Activated CD8-positive, alpha-beta memory T cell treated with anti-CD3 and anti-CD28 coated beads for 4 hours (primary cell): ENCODE data around the gene RNF223.
"Not testable (repeated sequence)": the region's sequence is repeated elsewhere in the genome, so short reads cannot be mapped to it uniquely, and the experiment has no call there.

Experiments
- DNase-seq, 2 donors: peaks; one replicate each; pipeline ENCODE4 v3.0.0-alpha.2; 2020; ENCODE audit warnings: low read depth in 2 of 2

RNF223 gene

DNA sequence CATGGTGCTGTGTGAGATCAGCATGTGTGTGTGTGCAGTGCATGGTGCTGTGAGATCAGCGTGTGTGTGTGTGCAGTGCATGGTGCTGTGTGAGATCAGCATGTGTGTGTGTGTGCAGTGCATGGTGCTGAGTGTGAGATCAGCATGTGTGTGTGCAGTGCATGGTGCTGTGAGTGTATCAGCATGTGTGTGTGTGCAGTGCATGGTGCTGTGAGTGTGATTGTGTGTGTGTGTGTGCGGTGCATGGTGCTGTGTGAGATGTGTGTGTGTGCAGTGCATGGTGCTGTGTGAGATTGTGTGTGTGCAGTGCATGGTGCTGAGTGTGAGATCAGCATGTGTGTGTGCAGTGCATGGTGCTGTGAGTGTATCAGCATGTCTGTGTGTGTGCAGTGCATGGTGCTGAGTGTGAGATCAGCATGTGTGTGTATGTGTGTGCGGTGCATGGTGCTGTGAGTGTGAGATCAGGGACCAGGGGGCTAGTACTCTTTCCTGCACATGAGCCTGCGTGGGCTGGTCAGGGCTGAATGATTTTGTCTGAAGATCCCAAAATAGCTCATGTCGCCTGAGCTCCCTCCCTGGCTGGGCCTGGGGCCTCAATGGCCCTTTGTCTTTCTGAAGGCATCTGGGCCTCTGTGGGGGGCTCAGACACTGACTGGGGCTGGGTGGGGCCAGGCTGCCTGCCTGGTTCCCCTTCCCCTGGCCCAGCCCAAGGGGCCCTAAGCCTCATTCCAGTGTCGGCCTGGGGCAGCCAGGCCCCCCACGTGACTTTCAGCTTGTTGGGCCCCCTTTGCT, 43.0 kb downstream of the RNF223 start:
- DNase-seq, result not testable (repeated sequence)

DNA sequence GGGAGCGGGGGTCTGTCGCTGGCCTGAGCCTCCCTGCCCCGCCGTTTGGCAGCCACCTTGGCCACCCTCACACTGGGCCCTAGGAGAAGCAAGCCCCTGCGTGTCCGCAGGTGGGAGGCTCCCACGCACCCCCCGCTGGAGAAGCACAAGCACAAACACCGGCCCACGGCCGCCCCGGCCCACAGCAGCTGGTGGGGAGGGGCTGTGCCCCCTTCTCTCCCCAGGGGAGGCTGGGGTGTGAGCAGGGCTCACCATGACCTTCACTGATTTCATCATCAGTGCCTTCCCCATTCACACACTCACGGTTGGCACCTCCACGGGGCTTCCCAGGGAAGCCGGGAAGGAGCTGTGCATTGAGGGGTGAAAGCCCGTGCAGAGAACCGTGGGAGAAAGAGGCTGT, 46.3 kb downstream of the RNF223 start:
- no peak for DNase-seq

DNA sequence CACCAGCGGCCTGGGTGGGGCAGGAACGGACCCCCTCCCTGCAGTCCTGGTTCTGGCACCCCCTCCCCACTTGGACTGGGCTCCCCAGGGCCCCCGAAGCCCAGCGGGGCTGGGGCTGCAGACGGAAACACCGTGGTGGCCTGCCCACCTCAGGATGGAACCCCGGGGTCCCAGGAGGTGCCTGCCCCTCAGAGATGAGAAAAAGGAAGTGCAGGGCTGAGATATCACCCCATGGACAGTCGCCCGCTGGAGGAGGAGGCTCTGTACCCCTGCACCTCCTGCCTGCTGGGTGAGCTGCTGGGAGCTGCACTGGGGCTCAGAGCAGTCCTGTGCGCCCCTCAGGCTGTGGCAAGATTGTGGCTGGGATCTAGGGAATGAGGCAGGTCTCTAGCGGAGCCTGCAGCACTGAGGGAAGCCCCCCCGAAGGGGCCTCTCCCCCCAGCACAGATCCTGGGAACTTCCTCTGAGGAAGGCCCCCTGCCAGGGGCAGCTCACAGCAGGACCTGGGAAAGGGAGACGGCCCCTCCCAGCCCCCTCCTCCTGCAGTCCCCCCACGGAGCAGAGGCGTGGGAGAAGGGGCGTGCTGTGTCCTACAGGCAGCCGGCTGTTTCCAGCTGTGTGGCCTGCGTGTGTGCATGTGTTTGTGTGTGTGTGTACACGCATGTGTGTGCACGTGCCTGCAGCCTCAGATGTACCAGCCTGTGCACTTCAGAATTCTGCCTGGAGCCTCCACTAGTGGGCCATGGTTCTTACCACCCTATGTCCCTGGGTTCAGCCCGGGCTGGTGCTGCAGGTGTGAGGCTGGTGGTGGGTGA, 47.3 kb downstream of the RNF223 start:
- DNase-seq, result no peak

DNA sequence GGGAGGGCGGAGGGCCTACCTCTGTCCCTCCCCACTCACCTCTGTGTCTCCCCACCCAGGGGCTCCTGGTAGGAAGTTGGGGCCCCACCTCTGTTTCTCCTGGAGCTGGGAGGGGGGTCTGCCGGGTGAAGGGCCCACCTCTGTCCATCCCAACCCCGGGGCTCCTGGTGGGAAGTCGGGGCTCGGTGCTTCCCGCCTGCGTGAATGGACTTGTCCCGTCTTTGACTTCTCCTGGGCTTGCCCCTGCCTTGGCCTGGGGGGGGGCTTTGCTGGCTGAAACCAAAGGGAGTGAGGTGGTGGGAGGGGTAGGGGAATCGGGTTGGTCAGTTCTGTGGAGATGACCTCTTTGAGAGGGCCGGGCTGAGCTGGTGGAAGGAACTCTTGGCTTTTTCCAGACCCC, 48.4 kb downstream of the RNF223 start:
- no peak for DNase-seq

DNA sequence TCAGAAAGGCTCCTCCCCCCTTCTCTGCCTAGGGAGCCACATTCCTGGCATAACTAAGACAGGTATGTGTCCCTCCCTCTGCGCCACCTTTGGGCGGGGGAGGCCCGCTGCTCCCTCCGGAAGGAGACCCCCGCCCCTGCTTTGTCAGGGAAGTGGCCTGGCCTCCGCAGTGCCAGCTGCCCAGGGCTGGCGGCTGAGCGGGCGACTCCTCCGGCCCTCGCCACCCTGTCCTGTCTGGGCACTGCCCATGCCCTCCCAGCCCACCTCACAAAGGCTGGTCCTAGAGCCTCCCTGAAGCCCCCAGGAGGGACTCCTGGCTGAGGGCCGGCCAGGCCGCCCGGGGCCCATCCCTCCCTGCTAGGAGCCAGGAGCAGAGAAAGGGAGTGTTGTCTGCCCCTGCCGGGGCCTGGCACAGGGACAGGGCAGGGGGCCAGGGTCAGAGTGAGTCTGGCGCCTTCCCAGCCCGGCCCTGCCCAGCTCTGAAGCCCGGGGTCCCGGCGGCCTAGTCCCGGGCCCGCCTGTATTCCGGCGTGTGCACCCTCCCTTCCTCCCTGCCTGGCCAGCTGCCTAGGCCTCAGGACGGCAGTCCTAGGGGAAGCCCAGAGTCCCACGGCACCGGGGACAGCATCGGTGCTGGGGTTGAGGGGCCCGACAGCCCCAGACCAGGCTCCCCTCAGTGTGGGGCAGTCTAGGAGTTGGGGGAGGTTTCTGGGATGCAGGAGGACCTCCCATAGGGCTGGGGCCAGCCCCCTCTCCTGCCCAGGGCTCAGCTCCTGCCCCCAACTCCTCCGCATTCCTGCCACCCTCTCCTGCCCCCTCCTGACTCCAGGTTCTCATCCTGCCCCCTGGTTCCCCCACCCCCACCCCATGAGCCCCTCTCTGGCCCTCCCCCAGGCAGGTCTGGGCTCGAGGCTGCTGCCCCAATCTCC, 49.1 kb downstream of the RNF223 start:
- DNase-seq, result no peak

DNA sequence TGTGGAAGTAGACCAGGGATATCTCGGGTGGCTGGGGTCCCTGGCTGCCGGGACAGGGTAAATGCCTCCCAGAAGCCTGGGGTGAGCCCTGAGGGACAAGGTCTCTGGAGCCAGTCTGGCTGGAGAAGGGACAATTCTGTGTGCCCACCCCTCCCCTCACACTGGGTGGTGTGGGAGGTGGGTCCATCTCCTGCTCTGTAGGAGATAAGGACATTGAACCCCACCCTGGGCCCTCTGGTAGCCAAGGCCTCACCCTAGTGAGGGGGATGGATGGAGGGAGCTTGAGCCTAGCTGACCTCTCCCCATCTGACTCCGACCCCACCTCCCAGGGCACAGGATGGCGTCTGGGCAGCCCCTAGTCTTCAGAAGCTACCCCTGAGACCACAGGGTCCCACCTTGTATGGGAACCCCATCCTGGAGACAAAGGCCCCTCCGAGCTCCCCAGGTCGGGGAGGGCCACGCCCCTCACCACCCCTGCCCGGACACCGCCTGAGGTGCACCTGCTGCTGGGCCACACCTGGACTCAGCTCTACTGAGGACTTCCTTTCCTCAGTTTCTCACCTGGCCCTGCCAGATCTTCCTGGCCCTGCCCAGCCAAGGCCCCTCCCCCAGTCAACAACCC, 49.8 kb downstream of the RNF223 start:
- no peak for DNase-seq

DNA sequence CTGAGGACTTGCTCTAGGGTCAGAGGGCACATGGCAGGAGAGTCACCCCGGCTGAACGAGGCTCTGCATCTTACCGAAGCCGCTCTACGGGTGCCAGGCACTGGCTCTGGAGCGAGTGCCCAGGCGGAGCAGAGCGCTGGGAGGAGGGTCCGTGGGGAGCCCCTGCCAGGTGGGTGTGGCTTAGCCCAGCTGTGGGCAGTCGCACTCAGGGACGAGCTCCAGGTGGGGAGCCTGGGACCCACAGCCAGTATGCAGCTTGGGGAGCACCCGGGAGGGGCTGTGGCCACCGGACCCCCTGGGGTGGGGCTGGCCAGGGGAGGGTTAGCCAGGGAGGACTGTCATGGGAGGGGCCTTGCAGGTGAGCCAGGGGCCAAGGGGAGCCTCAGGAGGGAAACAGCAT, 50.4 kb downstream of the RNF223 start:
- DNase-seq, result no peak

DNA sequence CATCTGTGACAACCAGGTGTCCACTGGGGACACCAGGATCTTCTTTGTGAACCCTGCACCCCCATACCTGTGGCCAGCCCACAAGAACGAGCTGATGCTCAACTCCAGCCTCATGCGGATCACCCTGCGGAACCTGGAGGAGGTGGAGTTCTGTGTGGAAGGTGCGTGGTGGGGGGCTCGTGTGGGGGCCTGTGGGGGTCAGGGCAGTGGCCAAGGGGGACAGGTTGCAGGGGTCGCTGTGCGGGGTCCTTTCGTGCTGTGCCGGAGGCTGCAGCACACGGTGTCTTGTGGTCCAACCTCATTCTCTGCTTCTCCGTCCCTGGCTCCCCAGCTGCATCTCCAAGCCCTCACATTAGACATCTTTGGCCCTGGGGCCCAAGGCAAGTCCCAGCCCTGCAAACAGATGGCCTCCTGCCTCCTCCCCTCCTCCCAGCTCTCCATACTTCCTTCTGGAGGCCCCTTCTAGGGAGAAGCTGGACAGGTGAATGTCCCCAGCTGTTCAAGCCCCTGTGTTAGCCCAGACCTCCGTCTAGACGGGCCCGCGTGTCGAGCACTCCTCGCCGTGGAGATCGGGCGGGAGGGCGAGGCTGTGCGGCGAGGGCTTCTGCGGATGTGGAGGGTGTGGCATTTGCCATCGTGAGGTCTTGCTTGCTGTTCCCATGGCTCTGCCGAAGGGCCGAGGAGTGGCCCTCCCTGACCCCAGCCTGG, 51.6 kb downstream of the RNF223 start:
- DNase-seq, result no peak

DNA sequence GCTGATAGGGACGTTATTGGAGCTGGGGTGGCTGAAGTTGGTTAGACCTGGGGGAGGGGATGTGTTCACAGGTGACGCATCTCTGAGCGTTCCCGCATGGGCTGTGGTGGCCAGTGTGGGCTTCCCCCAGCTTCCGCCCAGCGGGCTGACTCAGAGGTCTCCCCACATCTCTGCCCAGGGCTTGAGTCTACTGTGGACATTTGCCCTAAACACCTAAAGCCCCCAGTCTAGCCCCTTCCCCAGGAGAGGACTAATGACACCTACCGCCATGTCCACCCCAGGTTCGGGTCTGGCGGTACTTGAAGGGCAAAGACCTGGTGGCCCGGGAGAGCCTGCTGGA, 52.2 kb downstream of the RNF223 start:
- DNase-seq, result no peak

DNA sequence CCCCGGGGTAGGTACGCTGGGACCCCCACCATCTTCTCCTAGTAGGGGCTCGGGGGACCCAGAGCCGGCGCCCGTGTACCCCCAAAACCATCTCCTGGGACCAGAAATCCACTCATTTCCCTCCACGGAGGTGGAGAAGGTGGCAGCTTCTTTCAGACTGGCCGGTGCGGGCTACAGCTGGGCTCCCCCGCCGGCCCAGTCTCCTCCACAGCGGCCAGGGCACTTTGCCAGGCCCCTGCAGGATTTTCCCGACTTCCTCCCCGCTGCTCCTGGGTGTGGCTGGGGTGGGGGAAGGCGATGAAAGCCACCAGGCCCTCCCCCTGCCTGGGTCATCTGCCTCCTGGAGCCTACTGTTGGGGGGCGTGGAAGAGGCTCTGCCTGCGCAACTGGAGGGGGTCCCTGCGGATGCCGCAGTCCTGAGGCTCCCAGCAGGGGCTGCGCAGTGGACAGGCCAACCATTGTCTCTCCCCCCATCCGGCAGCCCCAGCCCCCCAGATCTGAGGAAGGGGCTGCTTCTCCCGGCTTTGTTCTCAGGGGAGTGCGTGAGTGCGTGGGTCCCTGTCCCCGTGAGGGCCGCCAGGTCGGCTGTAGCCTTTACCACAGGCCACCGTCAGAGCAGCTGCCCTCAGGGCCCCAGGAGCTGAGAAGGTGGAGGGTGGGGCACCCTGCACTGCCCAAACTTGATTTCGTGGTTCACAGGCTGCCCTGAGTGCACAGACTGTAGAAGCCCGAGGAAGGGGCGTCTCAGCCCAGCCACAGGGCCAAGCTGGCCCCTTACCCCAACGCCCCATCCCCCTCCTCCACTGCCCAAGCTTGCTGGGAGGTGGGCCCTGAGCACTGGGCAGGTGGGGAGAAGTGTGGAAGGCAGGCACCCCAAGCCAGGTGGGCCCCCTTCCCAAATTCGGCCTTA, 52.8 kb downstream of the RNF223 start:
- no peak for DNase-seq
